ENCODE data around the gene RUFY2.
"Not testable (repeated sequence)": the region's sequence is repeated elsewhere in the genome, so short reads cannot be mapped to it uniquely, and the experiment has no call there.

Gene RUFY2

GRCh38 chr10:68362590-68362989, 44.5 kb downstream of the RUFY2 start:
- DNase-seq = no peak

- DNase-seq = no peak
Observed at GRCh38 chr10:68359189-68359588, 47.9 kb downstream of the RUFY2 start.

- DNase-seq = no peak
Observed at GRCh38 chr10:68353537-68353936, 53.5 kb downstream of the RUFY2 start.

- DNase-seq = peak in 1 of 2 experiments; percentile 28
Observed at GRCh38 chr10:68348265-68348741, 58.8 kb downstream of the RUFY2 start.

DNA sequence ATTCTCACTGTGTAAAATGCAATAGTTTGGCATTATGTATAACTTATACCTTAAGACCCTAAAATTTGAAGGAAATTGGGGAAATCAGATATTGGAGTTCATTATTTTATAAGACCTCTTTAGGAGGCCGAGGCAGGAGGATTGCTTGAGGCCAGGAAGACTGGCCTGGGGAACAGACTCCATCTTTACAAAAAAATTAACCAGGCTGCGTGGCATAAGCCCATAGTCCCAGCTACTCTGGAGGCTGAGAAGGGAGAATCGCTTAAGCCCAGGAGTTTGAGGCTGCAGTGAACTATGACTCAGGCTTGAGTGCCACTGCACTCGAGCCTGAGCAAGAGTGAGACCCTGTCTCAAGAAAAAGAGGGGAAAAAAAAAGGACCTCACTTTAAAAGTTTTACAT, 60.3 kb downstream of the RUFY2 start:
- no peak for DNase-seq

- no peak for DNase-seq
Observed at GRCh38 chr10:68345621-68346020, 61.5 kb downstream of the RUFY2 start.

GRCh38 chr10:68342909-68343516, 64.1 kb downstream of the RUFY2 start:
- DNase-seq = no peak

GRCh38 chr10:68340358-68341080, 66.6 kb downstream of the RUFY2 start:
- no peak for DNase-seq

- no peak for DNase-seq
Observed at GRCh38 chr10:68336754-68337351, 70.2 kb downstream of the RUFY2 start.

DNA sequence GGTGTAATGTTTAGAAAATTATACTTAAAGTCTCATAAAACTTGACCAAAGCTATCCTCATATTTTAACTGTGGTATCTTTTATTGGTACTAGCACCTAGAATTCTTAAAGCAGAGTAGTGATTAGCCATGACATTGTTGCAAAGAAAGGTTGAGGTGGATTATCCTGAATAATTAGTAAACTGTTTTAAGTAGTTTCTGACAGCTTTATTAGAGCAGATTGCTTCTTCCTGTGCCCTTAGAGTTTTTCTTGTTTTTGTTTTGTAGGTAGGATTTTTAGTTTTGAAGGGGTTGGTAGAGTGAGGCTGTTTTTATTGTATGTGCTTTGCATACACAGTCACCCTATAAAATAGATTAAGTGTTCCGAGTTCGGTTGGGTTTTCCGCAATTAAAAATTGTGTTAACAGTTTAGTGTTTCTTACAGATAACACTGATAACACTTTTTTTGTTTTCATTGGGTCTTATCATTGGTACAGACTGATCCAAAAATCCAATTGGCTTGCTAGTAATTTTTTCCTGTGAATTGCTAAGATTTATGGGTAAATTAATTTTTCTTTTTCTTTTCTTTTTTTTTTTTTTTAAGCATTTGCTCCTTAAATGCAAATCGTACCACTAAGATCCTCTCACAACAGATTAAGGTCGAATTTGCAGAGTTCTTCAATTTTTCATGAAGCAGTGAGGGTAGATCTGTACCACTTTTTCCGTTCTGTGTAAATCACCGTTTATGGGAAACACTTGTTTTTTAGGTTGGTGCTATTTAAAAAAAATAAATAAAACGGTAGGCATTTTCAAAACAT, 72.2 kb downstream of the RUFY2 start:
- DNase-seq = no peak

DNA sequence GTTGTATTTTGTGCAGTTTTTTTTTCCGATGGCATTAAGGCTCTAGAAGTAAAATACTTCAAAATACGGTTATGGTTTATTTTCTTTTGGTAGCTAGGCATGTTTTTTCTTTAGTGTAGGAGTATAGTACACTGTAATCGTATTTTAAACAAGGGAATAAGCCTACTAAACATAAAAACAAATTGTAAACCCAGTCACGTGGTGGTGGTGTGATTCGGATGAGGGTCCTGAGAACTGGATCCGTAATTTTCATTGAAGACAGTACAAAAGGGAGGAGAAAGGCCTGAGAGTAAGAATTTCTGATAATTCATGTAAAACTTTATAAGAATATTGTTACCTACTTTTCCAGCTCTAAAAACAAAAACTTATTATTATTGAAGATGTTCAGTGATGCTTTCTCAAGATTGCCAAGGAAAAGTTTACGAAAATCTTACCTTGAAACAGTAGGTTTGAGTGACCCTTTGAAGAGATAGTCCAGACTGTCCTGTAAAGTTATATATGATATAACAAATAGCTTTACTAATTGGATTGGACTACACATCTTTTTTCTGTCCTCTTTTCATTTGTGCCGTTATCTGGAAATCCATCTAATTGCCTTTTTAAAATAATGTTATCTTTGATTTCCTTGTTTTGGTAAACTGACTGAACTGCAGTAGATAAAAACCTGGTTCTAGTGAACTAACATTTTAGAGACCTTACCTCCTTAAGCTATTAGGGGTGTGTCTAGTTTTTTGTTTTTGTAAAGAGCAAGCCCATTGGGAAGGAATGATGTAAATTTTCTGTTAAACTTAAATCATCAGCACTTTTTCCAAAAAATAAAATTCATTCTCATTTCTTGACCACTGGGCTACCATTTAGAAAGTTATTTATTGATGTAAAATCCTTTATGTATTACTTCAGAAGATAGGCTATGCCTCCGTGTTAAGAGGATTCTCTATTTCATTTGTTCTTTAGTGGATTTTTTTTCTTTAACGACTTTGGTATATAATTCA, 73.3 kb downstream of the RUFY2 start:
- no peak for DNase-seq

- peak in 1 of 2 experiments; percentile 65 for DNase-seq
Observed at GRCh38 chr10:68333058-68333395, 74.0 kb downstream of the RUFY2 start.

GRCh38 chr10:68332259-68333057, 74.6 kb downstream of the RUFY2 start, which contains the start of gene PBLD:
PBLD (minus strand) TSS chr10:68332928; CDS start chr10:68306844, 26,084 bp downstream.
- DNase-seq = peak; percentile 24 to 65

- DNase-seq = peak; percentile 84 to 91
Observed at GRCh38 chr10:68331455-68332258, 75.4 kb downstream of the RUFY2 start, which contains the start of gene HNRNPH3. HNRNPH3 (plus strand) TSS chr10:68332064; CDS start chr10:68337222, 5,158 bp downstream.

- no peak for DNase-seq
Observed at GRCh38 chr10:68330852-68331454, 76.1 kb downstream of the RUFY2 start.

DNA sequence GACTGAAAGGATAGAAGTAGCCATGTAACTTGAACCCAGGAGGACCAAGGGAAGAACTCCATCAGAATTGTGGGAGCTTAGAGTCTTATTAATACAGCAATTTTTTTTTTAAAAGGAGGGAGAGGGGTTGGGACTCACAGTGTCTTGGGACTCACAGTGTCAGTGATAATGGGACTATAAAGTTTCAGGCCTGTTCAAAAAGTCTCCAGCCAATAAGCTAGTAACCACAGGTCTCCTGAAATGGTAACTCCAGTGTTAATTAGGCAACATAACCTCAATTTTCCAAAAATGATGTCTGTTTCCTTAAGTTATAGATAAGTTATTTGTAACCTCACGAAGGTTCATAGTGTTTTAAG, 77.6 kb downstream of the RUFY2 start:
- DNase-seq = no peak

DNA sequence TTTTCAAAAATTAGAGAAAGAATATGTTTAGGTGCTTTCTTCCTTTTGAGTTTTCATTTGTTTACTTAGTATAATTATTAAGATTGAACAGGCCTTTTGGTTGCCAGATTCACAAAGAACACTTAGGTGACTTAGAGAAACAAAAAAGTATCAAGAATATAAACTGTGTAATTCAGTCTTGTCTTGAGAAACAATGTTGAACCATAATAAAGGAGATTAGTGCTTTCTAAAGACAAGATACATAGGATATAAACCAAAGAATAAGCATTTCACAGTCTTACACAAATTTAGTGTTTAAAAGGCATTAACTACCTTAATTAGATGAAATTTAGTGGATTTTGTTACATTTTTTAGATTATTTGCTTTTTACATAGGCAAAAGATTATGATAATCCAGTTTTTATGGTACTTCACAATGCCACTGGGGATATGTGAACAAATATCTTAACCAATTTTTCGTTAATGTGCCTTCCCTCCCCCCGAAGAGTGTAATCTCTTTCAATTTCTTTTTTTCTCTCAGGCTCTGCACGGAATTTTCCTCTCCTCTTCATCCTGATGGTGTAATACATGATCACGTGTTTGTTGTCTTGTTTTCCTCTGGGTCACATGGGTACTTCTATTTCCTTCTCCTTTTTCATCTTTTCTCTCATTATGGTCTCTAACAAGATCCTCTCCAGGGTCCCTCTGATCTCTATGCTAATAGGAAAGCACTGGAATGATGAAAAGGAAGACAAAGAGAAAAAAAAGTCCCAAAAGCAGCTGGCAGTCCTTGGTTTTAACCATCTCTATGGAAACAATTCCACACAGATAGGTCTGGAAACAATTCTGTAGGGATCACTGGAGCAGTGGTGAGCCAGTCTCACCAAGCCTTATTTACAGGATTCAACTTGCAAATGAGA, 78.9 kb downstream of the RUFY2 start:
- peak in 1 of 2 experiments; percentile 54 for DNase-seq

DNA sequence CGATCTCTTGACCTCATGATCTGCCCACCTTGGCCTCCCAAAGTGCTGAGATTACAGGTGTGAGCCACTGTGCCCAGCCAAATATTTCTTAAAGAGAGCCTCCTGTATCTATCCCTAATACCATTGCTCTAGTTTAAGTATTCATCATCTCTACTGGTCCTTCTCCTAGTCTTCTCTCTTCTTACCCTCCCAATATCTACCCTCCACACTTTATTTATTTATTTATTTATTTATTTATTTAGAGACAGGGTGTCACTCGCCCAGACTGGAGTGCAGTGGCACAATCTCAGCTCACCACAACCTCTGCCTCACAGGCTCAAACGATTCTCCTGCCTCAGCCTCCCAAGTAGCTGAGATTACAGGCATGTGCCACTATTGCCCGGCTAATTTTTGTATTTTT, 82.7 kb downstream of the RUFY2 start:
- not testable (repeated sequence) for DNase-seq
